Measurements from ENCODE around the gene ERO1B. TPM values are rescaled to one million over a fixed set of nuclear protein-coding genes. Genes with fewer than 3 reads are reported as not detected.
A peak's percentile ranks its signal among the peaks of the same experiment; 100 is the strongest.
"Not testable (repeated sequence)": the region's sequence is repeated elsewhere in the genome, so short reads cannot be mapped to it uniquely, and the experiment has no call there.

The ERO1B gene, protein sequence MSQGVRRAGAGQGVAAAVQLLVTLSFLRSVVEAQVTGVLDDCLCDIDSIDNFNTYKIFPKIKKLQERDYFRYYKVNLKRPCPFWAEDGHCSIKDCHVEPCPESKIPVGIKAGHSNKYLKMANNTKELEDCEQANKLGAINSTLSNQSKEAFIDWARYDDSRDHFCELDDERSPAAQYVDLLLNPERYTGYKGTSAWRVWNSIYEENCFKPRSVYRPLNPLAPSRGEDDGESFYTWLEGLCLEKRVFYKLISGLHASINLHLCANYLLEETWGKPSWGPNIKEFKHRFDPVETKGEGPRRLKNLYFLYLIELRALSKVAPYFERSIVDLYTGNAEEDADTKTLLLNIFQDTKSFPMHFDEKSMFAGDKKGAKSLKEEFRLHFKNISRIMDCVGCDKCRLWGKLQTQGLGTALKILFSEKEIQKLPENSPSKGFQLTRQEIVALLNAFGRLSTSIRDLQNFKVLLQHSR
- 3.5 TPM for polyA plus RNA-seq (2013, experiment 1 of 2; ENCODE audit: insufficient read length)
- 3.7 TPM for polyA plus RNA-seq (2013, experiment 2 of 2; ENCODE audit: insufficient read length)

DNA sequence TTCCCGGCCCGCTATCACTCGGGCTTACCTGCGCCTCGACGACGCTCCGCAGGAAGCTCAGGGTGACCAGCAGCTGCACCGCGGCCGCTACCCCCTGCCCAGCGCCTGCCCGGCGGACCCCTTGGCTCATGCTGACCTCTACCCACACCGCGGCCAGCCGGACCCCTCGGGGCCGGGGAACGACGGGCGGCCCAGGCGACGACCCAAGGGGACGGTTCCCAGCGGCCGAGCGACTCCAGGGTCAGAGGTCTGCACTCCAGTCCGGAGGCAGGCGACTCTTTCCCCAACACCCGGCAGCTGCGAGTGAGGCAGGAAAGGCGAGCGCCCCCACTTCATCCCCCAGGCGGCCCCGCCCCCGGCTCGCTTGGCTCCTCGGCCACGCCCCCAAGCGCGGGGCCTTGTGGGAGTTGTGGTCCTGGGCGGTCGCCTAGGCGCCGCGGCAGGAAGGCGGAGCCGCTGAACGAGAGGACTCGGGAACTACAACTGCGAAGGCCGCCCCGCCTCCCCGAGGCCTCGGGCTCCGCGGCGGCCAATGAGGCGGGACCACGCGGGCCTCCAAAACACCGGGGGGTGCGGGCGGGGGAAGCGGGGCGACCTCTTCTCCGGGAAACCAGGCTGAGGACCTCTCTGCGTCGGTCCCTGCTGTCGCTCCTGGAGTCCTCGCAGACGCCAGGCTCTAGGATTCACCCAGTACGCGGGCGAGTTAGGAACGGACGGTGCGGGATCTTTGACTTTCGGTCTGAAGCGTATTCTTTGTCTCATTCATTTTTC, at the start of gene ERO1B:
Gene ERO1B, minus strand, starts transcription at position 305 of the 771 bp plus-strand sequence. Its CDS starts 175 bp downstream, at position 130.
- peak; percentile 96 for DNase-seq

DNA sequence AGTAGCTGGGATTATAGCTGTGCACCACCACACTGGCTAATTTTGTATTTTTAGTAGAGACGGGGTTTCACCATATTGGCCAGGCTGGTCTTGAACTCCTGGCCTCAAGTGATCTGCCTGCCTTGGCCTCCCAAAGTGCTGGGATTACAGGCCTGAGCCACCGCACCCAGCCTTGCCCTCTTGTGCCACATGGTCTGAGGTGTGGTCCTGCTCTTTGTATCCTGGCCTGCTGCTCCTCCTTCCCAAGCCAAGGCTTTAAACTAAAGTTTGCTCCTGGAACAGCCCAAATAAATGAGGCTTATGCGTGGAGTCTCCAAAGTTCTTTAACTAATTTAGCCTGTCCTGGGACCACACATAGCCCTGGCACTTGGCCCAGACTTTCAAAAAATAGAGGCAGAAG, 49.7 kb upstream of the ERO1B start:
- not testable (repeated sequence) for DNase-seq

DNA sequence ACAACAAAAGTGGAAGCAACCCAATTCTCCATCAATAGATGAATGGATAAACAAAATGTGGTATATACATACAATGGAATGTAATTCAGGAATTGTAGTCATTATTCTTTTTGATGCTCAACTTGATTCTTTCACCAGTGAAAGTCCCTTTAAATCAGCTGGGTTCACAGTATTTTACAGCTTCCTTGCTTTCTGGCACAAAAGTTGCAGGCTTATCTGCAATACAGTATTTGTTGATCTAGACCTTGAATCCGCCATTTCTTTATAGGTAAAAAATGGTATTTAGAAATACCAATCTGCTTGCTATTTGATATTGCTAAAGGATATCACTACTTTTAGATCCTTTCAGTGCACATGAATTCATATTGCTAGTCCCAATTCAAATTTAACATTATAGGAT, 44.7 kb upstream of the ERO1B start:
- no peak for DNase-seq

DNA sequence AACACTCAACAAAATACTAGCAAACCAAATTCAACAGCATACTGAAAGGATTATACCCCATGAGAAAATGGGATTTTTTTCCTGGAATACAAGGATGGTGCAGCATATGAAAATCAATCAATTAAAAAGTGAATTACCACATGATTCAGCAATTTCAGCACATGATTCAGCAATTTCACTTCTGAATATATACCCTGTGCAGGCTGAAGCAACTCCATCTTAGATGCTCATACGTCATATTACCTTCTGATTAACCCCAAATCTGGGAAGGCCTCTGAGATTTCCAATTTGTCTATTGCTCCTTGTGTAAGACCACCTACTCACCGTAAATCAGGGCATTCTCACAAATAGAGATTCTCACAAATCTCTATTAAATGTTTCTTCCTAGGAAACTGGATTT, 43.8 kb upstream of the ERO1B start:
- DNase-seq: no peak

DNA sequence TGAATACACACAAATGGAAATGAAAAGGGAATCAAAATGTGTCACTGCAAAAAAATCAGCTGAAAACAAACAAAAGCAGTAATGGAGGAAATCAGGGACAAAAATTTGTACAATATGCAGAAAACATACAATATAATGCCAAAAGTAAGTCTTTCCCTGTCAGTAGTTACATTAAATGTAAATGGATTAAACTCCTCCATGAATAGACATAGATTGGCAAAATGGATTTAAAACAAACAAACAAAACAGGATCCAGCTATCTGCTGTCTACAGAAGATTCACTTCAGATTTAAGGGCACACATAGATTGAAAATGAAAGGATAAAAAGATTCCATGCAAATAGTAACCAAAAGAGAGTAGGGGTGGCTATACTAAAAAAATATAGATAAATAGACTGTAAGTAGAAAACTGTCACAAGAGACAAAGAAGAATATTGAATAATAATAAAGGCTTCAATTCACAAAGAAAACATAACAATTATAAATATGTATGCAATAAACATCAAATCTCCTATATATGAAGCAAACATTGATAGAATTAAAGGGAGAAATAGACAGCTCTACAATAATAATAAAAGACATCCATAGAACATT, 42.2 kb upstream of the ERO1B start:
- no peak for DNase-seq

DNA sequence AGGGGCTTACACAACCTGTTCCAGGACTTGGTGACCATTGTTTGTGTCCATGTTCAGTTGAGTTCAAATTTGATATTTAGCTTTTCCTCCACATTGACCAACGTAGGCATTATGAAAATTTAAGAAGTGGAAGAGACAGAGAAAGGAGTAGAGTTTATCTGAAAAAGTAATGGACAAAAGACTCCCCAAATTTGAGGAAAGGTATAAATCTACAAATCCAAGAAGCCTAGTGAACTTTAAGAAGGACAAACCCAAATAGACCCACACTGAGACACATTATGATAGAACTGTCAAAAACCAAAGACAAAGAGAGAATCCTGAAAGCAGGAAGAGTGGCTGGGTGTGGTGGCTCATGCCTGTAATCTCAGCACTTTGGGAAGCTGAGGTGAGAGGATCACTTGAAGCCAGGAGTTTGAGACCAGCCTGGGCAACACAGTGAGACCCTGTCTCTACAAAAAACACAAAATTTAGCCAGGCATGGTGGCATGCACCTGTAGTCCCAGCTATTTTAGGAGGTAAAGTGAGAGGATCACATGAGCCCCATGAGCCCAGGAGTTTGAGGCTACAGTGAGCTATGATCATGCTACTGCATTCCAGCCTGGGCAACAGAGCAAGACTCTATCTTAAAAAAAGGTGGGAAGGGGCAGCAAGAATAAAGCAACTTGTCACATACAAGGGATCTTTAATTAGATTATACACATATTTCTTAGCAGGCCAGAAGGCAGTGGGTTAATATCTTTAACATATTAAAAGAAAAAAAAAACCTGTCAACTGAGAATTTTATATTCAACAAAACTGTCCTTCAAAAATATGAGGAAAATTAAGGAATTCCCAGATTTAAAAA, 41.0 kb upstream of the ERO1B start:
- DNase-seq: no peak

DNA sequence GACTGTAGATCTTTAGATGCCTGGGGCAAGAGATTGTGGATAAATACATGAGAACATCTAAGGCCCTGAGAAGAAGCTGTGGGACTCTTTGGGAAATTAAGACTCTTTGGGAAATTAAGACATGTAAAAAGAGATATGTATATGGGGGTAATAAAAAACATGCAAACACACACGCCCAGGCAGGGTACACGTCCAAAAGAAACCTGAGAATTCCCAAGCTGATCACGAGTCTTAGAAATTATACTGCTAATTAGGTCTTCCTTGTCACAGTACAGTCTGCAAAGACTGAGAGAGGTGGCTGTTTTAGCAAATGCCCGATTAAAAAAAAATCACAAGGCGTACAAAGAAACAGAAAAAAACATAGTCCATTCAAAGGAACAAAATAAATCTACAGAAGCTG, 39.3 kb upstream of the ERO1B start:
- no peak for DNase-seq

DNA sequence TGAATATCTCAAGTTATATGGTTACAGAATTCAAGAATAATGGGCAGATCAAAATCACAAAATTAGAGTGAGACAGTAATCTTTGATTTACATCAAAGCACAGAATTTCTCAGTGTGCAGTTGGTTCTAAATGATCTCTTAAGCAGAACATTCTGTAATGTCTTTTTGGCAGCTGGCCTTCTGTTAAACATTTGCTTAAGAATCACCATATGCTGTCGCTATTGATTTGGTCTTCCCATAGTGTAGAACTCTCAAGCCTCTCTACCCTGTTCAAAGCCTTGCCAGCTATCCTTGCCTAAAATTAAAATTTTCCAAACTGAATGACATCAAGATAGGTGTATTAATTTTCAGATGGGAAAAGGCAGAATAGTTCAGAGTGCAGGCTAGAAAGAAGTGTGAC, 38.9 kb upstream of the ERO1B start:
- no peak for DNase-seq

DNA sequence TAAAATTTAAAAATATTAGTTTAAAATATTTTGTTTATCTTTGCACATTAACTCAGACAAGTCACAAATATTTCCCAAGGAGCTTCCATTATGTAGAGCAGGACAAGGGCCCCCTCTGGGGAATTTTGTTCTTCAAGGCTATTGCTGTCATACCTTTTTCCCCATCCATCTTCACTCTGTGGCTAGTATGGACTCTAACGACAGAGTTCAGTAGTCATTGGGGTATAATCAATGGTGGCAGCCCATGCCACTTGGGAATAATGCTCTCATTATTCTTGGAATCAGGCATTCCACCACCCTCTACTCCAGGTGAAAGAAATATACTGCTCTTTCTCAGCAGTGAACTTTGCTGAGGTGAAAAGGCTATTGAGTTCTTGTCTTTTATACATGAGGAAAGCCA, 38.5 kb upstream of the ERO1B start:
- DNase-seq: no peak

DNA sequence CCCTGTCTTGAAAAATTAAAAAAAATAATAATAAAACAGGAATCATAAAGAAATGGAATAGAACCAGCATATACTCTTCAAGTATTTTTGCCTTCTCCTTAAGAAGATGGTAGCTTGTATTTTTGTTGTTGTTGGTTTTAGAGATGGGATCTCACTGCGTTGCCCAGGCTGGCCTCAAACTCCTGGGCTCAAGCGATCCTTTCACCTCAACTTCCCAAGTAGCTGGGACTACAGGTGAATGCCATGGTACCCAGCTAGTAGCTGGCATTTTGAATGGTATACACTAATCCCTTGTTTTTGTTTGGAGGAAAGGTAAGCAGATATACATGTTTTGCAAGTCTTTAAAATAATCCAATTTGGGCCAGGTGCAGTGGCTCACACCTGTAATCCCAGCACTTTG, 34.7 kb upstream of the ERO1B start:
- DNase-seq: no peak

DNA sequence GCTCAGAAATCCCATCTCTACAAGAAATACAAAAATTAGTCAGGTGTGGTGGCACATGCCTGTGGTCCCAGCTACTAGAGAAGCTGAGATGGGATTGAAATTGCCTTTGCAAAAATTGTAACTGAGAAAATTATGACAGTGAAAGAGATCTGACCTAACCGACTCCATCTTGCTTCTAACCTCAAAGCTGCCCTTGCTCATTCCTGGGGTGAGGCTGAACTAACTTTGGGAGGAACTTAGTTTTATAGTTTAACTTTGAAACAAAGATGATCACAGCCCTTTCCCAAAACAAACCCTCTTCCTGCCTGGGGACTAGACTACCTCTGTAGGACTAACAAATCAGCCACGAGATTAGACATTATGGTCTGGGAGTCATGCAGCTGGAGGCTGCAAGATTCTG, 33.8 kb upstream of the ERO1B start:
- DNase-seq: no peak

DNA sequence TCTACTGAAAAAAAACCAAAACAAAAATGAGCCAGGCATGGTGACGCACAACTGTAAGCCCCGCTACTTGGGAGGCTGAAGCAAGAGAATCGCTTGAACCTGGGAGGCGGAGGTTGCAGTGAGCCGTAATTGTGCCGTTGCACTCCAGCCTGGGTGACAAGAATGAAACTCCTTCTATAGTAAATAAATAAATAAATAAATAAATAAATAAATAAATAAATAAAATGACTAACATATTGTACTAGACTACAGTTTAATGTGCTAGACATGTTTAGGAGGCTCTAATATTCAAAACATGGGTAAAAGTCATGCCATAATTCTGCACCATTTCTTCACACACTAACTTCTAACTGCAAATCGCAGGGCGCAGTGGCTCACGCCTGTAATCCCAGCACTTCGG, 33.3 kb upstream of the ERO1B start:
- DNase-seq: no peak

DNA sequence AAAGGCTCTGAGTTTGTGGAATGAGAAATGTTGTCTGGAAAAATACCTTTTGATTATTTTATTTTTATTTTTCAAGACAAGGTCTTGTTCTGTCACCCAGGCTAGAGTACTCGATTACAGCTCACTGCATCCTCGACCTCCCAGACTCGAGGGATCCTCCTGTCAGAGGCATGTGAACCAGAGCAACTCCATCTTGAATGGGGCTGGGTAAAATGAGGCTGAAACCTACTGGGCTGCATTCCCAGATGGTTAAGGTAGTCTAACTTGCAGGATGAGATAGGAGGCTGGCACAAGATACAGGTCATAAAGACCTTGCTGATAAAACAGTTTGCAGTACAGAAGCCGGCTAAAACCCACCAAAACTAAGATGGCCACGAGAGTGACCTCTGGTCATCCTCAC, 32.3 kb upstream of the ERO1B start:
- not testable (repeated sequence) for DNase-seq

DNA sequence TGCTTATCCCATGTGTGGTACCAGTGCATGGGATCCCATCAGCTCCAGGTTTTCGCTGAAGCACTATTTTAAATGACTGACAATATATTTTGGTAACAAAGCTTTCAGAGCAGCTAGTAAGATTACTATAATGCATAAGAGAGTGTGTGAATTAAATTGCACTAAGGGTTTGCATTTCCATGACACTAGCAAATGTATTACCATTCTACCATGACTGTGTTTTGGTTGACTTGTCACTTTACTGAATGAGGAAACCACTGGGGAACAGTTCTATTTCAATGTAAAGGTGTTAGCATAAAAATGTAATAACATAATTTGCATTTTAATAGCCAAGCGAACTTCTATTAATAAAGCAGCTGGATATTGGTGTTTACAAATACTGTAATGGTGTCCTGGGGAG, 31.7 kb upstream of the ERO1B start:
- no peak for DNase-seq

DNA sequence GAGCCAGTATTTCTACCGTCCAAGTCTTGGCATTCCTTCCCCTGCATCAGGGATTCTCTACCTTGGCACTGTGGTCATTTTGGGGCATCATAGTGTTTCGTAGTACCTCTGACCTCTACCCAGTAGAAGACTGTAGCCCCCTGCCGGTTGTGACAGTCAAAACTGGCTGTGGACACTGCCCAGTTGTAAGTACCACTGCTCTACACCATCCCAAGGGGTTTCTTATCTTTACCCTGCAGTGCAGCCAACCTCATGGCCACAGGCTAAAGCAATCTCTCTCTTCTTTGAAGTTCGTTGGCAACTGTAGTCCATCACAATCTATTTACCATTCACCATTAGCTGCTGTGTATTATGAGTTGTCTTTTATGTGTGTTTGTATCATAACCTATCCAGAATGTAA, 29.3 kb upstream of the ERO1B start:
- DNase-seq: no peak

DNA sequence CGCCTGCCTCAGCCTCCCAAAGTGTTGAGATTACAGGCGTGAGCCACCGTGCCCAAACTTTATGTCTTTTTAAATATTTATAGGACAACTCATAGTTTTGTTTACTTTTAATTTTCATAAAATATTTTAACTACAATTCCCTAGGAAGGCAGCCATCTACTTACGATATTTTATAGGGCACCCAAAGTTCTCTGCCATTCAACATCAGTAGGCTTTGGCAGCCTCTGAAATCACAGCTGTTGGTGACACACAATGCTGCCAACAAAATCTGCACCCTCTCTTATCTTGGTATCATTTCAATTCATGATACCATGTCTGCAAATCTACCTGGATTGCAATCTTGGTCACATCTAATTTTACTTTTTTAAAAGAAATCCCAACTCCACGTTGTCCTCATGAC, 27.1 kb upstream of the ERO1B start:
- no peak for DNase-seq

DNA sequence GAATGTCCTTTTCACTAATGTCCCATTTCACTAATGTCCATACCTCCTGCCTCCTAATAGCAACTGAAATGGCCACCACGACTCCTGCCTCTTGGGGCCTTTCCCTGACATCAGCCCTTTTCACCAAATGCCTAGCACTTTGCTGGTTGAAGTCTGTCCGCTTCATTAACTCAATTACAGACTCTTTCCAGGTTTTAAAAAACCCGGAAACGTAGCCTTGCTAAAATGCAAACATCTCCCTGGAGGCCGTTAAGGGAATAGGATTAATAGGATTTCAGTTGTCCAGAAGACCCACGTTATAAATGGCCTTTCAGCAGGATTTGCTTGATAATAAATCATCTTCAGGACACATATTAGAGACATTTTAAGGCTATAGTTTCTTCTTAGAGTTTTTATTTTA, 25.7 kb upstream of the ERO1B start:
- no peak for DNase-seq

DNA sequence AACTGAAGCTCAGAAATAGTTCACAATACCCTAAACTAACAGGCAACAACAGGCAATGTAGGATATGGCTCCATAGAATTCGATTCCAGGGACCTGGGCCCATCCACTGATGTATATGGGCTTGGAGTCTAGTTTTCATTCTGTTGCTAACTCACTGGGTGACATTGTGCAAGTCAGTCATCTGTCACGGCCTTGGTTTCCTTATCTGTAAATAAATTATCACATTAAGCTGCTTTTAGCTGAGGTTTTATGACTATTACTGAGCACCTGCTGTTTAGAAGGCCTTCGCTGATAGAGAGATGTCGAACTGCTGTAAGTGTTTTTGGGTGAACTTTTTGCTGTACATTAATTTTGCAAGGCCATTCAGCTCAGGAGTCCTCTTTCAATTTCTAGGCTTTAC, 22.9 kb upstream of the ERO1B start:
- no peak for DNase-seq

DNA sequence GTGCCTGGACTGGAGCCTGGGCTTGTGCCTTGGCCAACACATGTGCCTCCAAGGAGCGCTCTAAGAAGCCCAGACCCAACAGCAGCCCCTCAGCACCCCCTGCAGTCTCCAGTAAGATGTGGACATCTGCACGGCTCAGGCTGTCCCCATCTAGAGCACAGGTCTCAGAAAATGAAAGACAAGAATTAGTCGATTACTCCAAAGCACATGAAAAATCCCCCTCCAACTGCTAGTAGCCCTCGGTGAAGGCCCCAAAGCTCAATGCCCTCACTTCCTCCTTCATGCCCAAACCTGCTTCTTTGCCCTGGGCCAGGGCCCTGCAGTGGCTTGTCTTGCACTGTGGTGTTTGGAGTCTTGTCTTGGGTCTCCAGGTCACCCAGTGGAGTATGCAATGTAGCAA, 21.9 kb upstream of the ERO1B start:
- no peak for DNase-seq

DNA sequence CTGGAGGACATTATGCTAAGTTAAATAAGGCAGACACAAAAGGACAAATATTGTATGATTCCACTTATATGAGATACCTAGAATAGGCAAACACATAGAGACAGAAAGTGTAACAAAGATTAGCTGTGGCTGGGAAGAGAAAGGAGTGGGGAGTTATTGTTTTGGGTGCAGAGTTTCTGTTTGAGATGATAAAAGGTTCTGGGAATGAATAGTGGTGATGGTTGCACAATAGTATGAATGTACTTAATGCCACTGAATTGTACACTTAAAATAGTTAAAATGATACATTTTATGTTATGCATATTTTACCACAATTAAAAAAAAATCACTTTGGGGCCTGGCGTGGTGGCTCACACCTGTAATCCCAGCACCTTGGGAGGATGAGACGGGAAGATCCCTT, 21.2 kb upstream of the ERO1B start:
- no peak for DNase-seq

DNA sequence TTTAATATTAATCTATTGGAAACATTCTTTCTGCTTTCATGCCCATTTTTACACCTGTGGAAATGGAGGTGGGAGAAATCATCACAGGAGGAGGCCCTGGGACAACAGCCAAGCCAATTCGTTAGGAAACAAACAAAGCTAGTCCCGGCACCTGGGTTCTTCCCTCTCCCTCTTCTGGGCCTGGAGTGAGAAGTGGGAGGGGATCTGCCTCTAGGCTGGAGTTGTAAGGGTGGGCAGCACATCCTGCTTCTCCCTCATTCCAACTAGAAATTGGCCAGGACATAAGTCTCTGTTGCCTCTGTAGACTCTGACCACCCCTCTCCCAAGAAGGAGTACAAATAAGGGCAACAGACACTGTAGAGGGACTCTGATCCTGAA, 20.2 kb upstream of the ERO1B start:
- no peak for DNase-seq
